GM21717 (cell line): ENCODE measurements around the gene PLIN3.
"Not testable (repeated sequence)": the region's sequence is repeated elsewhere in the genome, so short reads cannot be mapped to it uniquely, and the experiment has no call there.

Experiments used
- ATAC-seq: cut with Tn5 transposase; IDR thresholded peaks from one replicate; pipeline ENCODE4 v1.9.1; 2021; ENCODE audit warnings: mild to moderate bottlenecking, moderate library complexity; ENCODE audit not compliant: unreplicated experiment

Gene PLIN3, protein sequence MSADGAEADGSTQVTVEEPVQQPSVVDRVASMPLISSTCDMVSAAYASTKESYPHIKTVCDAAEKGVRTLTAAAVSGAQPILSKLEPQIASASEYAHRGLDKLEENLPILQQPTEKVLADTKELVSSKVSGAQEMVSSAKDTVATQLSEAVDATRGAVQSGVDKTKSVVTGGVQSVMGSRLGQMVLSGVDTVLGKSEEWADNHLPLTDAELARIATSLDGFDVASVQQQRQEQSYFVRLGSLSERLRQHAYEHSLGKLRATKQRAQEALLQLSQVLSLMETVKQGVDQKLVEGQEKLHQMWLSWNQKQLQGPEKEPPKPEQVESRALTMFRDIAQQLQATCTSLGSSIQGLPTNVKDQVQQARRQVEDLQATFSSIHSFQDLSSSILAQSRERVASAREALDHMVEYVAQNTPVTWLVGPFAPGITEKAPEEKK

DNA sequence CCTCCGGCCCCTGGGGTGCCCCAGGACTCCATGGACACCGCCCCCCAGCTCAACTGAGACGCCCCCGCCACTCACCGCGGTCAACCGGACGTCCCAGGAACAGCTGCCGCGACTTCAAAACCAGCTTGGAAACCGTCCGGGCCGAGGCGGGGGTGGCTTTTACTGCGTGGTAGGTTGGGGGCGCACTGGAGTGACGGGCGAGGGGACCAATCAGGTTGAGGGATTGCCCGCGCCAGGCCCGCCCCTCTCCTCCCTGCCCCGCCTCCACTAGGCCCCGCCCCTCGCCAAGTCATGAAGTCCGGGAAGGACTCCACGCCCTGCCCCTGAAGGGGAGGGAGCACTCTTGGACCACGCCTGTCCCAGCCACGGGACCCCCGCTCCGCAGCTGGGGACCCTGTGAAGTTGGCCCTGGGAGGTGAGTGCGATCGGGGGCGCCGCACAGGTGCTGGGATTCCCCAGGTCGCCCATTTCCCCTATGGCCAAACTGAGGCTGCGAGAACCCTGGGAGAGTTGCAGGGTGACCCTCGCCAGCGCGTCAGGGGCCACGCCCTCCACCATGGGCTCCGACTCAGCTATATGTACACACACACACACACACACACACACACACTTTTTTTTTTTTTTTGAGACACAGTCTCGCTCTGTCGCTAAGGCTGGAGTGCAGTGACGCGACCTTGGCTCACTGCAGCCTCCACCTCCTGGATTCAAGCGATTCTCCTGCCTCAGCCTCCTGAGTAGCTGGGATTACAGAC lies at the start of gene PLIN3:
TSS of gene PLIN3 (minus strand) at position 134 of the 752 bp plus-strand sequence. CDS start 6,273 bp downstream, outside the sequence.
- peak; percentile 65 for ATAC-seq

DNA sequence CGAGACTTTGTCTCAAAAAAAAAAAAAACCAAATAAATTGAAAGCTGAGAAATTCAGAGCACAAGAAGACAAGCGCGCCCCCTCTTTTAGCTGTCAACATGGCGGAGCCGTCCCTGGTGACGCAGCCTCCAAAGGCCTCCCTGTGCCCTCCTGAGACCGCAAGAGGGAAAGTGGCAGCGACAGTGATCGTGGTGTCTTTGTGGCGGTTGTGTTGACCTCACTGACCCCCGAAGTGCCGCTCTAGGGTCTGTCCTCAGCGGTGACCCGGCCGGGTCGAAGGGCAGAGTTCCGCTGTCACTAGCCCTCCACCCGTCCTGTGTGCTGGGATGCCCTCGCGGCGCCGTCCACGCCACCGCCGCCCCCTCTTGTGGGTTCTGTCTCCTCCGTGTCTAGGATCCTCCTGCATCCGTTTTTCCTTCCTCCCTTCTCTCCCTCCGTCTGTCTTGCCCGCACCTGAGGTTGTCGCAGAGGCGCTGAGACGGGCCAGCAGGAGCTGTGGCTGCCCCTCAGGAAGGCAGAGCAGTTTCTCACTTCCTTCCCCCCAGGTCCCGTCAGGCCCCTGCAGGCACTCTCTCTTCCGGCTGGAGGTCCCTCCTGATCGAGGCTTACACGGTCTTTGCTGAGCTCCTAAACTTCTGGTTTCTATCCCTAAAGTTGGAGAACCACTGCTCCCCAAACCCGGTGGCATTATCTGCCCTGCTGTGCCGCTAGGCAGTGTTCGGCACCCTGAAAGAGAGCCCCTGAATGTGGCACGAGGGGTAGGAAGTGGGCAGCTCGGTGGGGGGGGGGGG lies 49.0 kb upstream of the PLIN3 start:
- ATAC-seq = no peak

DNA sequence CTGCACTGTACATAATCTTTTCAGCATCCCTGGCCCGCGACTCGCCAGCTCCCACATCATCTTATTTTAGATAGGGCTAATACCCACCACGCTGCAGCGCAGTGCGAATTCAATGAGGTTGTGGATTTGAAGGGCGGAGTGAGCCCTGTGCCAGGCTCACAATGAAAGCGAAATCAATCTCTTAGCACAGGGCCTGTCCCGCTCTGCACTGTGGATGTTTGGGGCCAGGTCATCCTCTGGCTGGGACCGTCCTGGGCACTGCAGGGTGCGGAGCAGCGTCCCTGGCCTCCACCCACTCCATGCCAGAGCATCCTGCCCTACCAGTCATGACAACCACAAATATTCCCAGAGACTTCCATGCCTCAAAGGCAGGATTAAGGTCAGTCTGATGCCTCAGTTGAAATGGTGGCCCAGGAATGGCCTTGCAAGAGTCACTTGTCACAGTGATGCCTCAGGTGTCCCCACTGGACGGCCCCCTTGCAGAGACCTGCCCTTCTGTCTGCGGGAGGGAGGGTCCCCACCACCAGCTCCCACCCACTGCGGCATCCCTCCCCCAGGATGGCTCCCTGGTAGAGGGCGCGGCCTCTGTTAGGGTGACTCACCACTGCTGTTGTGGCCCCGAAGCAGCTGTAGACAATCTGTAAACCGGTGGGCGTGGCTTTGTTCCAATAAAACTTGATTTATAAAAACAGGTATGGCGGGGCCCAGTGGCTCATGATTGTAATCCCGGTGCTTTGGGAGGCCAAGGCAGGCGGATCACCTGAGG lies 47.5 kb upstream of the PLIN3 start:
- no peak for ATAC-seq

DNA sequence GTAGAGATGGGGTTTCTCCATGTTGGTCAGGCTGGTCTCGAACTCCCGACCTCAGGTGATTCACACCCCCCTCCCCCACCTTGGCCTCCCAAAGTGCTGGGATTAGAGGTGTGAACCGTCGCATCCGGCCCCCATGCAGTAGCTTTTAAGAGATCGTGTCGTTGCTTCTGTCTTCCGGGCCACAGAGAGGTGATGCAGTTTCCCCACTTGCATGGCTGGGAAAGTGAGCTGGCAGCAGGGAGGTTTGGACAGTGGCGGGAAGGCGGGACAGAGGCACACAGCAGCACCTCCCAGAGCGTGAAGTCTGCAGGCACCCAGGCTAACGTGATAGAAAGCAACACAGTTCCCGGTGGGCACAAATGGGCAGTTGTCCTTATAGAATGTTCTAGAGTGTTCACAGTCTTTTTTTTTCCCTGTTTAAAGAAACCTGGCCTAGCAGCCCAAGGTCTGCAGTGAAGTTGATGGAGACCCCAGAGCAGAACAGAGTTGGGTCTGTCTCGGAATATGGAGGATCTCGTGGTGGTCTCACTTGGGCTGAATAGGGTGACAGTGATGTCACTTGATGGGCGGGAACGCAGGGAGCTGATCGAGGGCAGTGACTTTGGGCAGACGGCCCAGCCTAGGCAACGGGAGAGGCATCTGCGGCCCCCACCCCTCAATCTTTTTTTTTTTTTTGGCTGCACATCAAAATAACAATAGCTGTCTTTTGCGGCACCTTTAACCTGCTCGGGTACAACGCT lies 46.7 kb upstream of the PLIN3 start:
- no peak for ATAC-seq

DNA sequence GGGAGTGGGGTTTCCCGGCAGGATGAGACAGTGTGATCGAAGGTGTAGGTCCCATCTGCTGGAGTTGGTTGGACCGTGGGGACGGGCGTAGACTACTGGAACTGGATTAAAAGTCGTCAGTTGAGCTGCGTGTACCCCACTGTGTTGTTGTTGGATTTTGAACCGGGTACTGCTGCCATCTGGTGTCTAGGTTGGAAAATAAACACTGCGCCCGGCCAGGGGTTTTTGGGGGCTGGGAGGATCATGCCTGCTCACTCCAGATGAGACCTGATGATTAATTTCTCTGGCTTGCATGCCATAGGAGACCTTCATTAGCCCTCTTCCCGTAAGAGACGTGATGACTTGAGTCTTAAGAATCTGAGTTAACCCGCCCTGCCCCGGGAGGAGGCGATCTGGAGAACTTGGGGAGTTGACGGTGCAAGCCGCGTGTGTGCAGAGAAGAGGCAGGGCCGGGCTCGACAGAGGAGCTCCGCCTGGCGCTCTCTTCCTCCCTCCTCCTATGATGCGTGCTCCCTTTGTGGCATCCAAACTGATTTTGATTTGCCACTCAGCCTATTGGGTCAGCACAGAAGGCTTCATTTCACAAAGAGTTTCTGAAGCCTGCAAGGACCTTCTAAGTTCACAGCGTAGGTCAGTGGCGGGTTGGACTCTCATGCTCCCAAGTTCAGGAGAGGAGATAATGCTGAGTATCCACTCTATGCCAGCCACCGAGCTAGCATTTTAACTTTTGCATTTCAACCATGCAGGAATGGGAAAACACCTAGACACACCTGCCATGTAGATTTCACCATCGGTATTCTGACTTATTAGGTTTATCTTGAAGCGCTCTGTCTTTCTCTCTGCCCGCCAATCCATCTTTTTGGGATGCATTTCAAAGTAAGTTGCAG lies 44.6 kb upstream of the PLIN3 start:
- no peak for ATAC-seq

DNA sequence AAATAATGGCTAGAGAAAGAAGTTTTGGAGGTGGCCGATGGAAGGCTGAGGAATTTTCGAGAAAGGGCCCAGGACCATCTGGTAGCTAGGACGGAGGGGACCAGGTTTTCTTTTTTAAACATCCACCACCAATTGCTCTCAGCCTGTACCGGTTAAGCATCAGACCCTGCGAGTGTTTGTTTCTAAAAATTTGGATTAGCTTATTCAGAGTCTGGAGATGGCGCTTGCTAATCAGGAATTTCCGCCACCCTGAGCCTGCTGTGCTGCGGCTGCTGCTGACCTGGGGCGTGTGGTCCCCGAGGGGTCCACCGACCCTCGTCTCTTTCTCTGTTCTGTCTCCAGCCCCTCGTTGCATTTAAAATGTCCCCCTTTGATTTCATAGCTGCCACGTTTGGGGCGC lies 43.8 kb upstream of the PLIN3 start:
- ATAC-seq = no peak

DNA sequence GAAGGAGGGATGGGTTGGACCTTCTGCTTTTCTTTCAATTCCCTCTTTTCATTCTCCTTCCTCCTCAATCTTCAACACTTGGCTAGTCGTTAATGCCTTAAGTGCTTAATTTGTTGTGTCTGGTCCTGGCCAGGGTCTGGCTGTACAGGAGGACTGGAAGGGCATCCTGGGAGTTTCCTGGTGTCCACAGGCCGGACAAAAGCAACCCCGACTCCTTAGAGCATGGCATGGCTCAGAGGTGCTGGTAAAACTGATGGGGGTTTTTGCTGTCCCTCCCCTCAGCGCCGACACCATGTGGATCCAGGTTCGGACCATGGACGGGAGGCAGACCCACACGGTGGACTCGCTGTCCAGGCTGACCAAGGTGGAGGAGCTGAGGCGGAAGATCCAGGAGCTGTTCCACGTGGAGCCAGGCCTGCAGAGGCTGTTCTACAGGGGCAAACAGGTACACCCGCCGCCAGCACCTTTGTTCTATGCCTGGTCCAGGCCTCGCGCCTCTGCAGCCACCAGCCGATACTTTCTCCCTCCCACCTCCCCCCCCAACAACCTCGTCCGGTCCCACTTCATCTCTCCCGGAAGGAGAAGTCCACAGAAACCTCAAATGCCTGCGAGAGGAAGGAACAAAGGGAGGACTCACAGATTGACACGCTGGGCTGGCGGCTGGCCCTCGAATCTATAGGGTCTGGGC lies 43.3 kb upstream of the PLIN3 start:
- ATAC-seq = no peak

DNA sequence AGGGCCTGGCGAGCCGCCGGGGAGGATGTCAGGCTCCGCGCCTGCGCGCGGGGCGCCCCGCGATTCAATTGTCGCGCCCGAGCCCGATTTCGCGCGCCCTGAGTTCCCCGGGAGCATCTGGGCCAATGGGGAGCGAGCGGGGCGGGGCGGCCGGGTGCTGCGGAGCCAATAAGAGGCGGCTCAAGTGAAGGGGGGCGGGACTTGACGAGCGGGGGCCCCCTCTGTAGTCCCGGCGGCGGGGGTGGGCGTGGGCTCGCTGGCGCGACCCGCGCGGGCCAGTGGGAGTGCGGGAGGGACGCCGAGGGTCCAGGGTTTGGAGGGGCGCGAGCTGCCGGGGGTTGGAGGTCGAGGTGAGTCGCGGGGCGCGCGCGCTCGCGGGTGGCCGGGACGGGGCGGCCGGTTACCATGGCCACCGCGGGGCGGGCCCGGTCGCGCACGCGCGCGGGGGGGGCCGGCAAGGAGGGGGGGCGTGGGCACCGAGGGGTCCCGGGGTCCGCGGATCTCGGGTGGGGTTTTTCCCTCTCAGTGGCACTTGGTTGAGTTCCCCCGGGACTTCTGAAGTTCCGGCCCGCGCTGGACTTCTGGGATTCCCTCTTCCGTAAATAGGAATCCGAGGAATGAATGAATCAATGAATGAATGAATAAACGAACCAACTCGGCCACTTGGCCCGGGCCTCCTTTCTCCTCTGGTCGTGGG lies 42.6 kb upstream of the PLIN3 start:
- ATAC-seq = peak; percentile 64

DNA sequence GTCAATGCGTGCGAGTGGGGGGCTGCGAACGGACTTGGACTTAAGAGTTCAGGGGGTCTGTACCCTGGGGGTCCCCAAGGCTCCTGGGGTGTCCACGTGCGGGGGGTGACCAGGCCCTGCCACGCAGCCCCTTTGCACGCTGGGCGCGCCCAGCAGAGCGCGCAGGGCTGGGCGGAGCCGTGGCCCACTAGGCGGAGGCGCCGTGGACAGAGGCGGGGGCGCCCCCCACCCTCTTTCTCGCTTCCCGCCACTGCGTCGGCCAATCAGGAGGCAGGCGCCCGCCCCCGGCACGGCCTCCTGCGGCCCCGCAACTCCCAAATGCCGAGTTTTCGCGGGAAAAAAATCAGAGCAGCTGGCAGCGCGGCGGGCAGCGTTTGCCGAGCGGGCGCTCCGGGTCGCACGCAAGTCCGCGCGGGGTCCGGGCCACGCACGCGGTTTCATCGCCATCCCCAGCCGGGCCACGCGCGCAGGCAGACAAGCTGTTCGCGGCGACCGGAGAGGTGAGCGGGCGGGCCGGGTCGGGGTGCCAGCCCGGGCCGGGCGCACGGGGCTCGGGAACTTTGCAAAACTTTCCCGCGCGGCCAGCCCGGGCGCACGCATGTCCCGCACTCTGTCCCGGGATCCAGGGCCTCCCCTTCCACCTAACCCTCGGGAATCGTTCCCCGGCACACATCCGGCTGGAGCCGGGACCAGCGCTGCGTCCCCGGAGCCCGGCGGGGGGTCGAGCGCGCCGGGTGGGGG lies 41.9 kb upstream of the PLIN3 start, which contains the start of gene UHRF1:
TSS of gene UHRF1 (plus strand) at position 346 of the 741 bp plus-strand sequence. CDS start 1,385 bp downstream, outside the sequence.
- ATAC-seq = no peak

DNA sequence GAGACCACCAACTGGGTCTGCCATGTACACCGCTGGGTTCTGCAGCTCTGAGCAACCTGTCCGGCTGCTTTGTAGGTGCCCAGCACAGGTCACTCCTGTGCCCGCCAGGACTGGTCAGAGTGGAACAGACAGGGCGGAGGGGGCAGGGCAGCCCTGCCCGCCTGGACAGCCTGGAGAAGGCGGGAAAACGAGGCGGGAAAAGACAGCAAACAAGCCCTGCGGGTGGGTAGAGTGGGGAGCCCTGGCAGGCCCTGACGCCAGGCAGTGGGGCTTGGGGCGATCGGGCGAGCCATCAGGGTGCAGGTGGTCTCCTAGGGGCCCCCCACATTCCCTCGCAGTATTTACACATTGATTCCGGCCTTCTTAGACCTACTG lies 41.3 kb upstream of the PLIN3 start:
- ATAC-seq = no peak

DNA sequence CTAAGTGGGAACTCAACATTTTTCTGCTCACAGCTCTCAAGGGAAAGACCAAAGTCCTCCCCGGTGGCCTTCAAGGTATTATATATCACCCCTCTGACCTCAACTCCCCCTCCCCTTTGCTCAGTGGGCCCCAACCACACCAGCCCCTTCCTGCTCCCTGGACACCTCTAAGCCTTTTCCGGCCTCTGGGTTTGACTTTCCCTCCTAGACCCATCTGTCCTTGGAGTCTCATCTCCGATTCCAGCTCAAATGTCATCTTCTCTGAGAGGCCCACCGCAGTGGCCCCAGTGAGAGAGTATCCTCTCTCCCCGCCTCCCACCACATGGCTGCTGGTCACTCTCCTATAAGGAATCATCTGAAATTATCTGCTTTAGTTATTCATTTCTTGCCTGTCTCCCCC lies 40.9 kb upstream of the PLIN3 start:
- ATAC-seq = no peak

DNA sequence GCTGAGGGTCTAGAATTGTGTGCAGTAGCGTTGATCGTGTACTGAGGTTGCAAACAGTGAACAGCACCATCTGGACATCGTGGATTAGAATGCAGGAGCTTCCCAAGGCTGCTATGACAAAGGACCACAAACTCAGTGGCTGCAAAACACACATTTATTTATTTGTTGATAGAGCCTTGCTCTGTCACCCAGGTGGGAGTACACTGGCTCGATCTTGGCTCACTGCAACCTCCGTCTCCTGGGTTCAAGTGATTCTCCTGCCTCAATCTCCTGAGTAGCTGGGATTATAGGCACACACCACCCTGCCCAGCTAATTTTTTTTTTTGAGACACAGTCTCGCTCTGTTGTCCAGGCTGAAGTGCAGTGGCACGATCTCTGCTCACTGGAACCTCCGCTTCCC lies 39.5 kb upstream of the PLIN3 start:
- ATAC-seq = no peak

DNA sequence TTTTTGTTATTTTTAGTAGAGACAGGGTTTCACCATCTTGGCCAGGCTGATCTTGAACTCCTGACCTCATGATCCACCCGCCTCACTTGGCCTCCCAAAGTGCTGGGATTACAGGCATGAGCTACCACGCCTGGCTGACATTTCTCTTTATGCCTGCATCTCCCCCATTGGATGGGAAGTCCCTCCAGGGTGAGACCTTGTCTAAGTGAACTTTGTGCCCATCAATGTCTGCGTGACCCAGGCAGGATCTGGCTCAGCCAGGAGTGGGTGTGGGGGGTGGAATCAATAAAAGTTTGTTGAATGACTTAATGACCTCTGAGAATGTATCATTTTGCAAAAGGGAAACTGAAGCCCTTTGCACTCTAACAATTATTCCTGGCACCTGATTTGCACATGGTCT lies 37.0 kb upstream of the PLIN3 start:
- no peak for ATAC-seq

DNA sequence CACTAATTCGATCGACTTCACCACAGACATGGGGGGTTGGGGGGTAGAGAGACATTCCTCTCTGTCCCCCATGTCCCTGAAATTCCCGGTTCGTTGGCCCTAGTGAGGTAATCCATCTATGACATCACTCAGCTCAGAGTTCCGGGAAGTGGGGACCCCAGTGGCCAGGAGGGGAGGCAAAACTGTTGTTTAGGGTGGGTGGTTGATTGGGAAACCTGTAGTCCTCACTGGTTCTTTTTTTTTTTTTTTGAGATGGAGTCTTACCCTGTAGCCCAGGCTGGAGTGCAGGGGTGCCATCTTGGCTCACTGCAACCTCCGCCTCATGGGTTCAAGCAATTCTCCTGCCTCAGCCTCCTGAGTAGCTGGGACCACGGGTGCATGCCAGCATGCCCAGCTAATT lies 35.3 kb upstream of the PLIN3 start, which contains the start of gene ARRDC5:
TSS of gene ARRDC5 (minus strand) at position 101 of the 400 bp plus-strand sequence. CDS start at position 30, 71 bp downstream.
- ATAC-seq = no peak

DNA sequence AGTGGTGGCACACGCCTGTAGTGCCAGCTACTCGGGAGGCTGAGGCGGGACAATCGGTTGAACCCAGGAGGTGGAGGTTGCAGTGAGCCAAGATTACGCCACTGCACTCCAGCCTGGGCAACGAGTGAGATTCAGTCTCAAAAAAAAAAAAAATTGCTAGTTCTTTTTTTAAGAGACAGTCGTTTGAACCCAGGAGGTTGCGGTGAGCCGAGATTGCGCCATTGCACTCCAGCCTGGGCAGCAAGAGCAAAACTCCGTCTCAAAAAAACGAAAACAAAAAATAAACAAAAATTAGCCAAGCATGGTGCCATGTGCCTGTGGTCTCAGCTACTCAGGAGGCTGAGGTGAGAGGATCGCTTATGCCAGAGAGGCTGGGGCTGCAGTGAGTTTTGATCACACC lies 33.4 kb upstream of the PLIN3 start:
- ATAC-seq = not testable (repeated sequence)

DNA sequence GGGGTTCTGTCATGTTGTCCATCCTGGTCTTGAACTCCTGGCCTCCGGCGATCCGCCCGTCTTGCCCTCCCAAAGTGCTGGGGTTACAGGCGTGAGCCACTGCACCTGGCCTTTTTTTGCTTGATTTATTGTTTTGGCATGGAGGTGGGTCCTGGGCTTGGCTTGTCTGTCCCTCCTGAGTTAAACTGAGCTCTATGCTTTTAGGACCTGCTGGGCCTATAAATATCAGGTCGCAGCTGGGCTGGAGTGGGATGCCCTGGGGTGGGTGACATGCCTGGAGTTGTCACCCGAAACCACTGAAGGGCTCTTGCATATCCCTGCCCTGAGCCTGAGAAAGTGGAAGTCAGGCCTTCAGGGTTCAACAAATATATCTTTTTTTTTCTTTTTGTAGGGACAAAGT lies 29.7 kb upstream of the PLIN3 start:
- no peak for ATAC-seq

DNA sequence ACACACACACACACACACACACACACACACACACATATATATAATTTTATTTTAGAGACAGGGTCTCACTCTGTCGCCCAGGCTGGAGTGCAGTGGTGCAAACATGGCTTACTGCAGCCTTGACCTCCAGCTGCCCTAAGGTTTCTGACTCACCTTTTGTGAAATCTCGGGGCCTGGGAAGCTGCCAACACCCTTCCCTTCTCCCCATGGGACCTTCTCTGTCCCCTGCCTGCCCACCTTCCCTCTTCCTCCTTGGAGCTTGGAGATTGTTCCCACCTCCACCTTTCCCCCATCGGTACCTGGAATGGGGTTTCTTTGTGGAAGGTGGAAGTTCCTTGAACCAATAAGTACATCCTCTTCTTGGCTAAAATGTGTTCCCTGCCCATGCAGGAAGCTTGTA lies 28.9 kb upstream of the PLIN3 start:
- no peak for ATAC-seq
